ENCODE results near the gene CFAP221. TPM values are rescaled to one million over a fixed set of nuclear protein-coding genes. Genes with fewer than 3 reads are reported as not detected.

The CFAP221 gene
- total RNA-seq, 1 donor from 2014 or later, result 0.61 TPM

DNA sequence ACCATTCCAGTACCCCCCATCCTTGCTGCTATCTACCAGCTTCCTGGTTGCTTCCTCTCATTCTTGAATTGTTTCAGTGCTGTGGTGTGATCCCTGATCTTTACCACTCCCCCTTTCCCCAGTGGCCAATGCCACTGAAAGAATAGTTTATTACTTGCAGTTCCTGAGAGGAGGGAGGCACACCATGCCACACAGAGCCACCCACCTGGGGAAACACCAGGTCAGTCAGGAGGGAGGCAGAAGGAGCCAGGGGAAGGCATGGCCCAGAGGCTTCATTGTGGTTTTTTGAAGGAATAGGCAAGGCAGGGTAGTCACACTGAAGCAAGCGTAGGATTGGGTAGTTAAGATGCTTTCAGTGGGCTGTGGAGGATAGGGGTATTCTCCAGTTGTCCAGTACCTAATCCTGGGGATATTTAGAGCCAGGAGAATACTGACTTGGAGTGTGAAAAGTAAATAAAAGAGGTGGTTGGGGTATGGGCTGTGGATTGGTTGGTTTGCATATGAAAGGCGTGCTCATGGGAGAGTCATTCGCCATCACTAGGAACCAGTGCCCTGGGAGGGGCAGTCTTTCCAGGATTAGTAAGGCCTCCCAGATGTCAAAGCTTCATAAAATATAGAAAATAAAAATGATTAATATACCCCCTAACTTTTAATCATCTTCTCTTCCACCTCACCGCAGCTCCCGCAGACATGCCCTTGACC is 128.1 kb downstream of the CFAP221 start:
- Histone ChIP-seq H3K9me3 (ENCODE audit: insufficient read depth, low read depth, low read length) (no peaks in the 10 kb centered on the region), H3K79me2 (ENCODE audit: insufficient read depth, low read length) (no peaks in the 10 kb centered on the region), H2AFZ (ENCODE audit: low read depth, low read length) (no peak overlapping the region), H4K20me1 (ENCODE audit: insufficient read depth, low read length) (no peaks in the 10 kb centered on the region), H3K36me3 (ENCODE audit: insufficient read depth, low read length) (no peaks in the 10 kb centered on the region), H3K27ac (ENCODE audit: low read depth, low read length) (no peak overlapping the region), H3K9ac (ENCODE audit: low read length) (no peak overlapping the region), H3K4me2 (ENCODE audit: low read length) (no peak overlapping the region), H3K4me1 (ENCODE audit: insufficient read depth, low read length) (peaks cover 3% of the 10 kb centered on the region), H3K27me3 (ENCODE audit: insufficient read depth, low read length) (no peaks in the 10 kb centered on the region), H3K4me3 (ENCODE audit: insufficient read depth, low read depth, low read length) (no peak overlapping the region)
- Mint-ChIP-seq H3K36me3 (ENCODE audit: low read depth, unreplicated experiment) (no peaks in the 10 kb centered on the region), H3K9me3 (ENCODE audit: unreplicated experiment) (no peaks in the 10 kb centered on the region), H3K4me3 (ENCODE audit: unreplicated experiment) (no peak overlapping the region), H3K27me3 (ENCODE audit: low read depth, unreplicated experiment) (no peaks in the 10 kb centered on the region), H3K4me1 (ENCODE audit: low read depth, unreplicated experiment) (no peaks in the 10 kb centered on the region), H3K27ac (ENCODE audit: unreplicated experiment) (no peak overlapping the region)
- no peak for TF ChIP-seq EZH2 (IDR thresholded peaks at IDR 0.05; ENCODE audit: insufficient read depth, low read length)
- no peak for TF ChIP-seq CTCF (IDR thresholded peaks at IDR 0.05; ENCODE audit: insufficient read depth, low read depth, low read length)
- FAIRE-seq (no peak), DNase-seq (ENCODE audit: low read depth) (no peak)

GRCh38 chr2:119673796-119674195 is 129.5 kb downstream of the CFAP221 start:
- Histone ChIP-seq H2AFZ (ENCODE audit: low read depth, low read length) (no peak overlapping the region), H4K20me1 (ENCODE audit: insufficient read depth, low read length) (no peaks in the 10 kb centered on the region), H3K9ac (ENCODE audit: low read length) (no peak overlapping the region), H3K9me3 (ENCODE audit: insufficient read depth, low read depth, low read length) (no peaks in the 10 kb centered on the region), H3K4me3 (ENCODE audit: insufficient read depth, low read depth, low read length) (no peak overlapping the region), H3K4me1 (ENCODE audit: insufficient read depth, low read length) (peaks cover 3% of the 10 kb centered on the region), H3K4me2 (ENCODE audit: low read length) (no peak overlapping the region), H3K36me3 (ENCODE audit: insufficient read depth, low read length) (no peaks in the 10 kb centered on the region), H3K79me2 (ENCODE audit: insufficient read depth, low read length) (no peaks in the 10 kb centered on the region), H3K27ac (ENCODE audit: low read depth, low read length) (no peak overlapping the region), H3K27me3 (ENCODE audit: insufficient read depth, low read length) (no peaks in the 10 kb centered on the region)
- no peak overlapping the region for H3K27ac Mint-ChIP-seq (ENCODE audit: unreplicated experiment)
- no peak overlapping the region for H3K4me3 Mint-ChIP-seq (ENCODE audit: unreplicated experiment)
- FAIRE-seq (no peak), DNase-seq (ENCODE audit: low read depth) (no peak)
- H3K36me3 Mint-ChIP-seq (ENCODE audit: low read depth, unreplicated experiment), result no peaks in the 10 kb centered on the region
- no peaks in the 10 kb centered on the region for H3K4me1 Mint-ChIP-seq (ENCODE audit: low read depth, unreplicated experiment)
- TF ChIP-seq EZH2 (IDR thresholded peaks at IDR 0.05; ENCODE audit: insufficient read depth, low read length), result no peak
- TF ChIP-seq CTCF (IDR thresholded peaks at IDR 0.05; ENCODE audit: insufficient read depth, low read depth, low read length), result no peak
- no peaks in the 10 kb centered on the region for H3K9me3 Mint-ChIP-seq (ENCODE audit: unreplicated experiment)
- no peaks in the 10 kb centered on the region for H3K27me3 Mint-ChIP-seq (ENCODE audit: low read depth, unreplicated experiment)

All from astrocyte (in vitro differentiated cells and primary cell).